NCI-H226 (cell line): ENCODE measurements around the gene ADH1C.
A peak's percentile ranks its signal among the peaks of the same experiment; 100 is the strongest.
"Not testable (repeated sequence)": the region's sequence is repeated elsewhere in the genome, so short reads cannot be mapped to it uniquely, and the experiment has no call there.

Experiments used
- DNase-seq: peaks from one replicate; pipeline ENCODE4 v3.0.0-alpha.2; 2015

Gene ADH1C

DNA sequence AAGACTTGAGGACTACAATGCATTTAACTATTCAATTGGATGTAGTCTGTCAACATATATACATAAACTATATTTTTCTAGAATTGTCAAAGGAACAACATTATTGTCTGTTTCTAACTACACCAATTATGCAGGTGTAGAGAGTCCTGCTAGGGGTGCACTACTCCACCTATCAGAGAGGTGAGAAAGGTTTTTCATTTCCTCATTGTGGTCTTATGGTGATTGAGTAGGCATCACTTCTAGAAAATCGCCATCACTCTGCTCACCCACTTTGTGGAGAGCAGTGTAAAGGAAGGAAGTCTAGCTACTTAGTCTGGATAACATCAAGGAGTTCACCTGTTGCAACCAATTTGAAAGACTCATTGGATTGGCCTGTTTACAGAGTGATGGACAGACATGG, 4.4 kb upstream of the ADH1C start:
- DNase-seq, result no peak

DNA sequence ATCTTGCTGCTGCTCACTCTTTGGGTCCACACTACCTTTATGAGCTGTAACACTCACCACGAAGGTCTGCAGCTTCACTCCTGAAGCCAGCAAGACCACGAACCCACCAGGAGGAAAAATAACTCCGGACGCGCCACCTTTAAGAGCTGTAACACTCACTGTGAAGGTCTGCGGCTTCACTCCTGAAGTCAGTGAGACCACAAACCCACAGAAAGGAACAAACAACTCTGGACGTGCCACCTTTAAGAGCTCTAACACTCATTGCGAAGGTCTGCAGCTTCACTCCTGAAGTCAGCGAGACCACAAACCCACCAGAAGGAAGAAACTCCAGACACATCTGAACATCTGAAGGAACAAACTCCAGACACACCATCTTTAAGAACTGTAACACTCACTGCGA, 3.6 kb upstream of the ADH1C start:
- DNase-seq, result not testable (repeated sequence)

DNA sequence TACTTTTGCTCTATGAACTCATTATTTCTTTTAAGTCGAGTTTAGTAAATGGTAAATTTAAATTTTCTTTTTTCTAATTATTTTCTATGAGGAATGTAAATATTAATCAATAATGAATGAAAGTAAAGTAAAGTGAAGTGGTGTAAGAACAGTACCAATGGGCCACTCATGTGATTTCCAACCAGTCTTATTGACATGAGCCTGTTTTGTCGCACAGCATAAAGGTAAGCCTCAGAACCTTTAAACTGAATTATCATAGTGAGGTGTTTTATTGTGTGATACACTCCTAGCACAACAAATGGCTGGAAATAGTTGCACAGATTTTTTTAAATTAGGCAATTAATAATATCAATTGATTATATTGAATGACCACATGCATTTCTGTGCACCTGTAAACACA, 1.1 kb downstream of the ADH1C start:
- DNase-seq, result no peak

DNA sequence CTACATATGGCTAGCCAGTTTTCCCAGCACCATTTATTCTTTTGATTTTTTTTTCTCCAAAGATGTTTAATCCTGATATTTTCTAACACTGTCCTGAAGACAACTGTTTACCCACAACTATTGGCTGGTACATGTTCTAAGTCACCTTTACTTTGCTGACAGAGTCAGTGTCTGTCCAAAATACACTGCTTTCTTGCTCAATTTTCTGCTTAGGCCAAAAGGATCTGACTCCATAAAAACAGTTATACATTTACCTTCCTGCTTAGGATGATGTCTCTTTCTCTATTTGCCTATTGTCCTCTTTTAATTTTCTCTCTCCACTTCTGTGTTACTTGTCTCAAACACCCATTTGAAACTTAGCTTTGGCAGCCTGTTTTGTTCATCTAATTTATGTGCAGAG, 3.2 kb downstream of the ADH1C start:
- no peak for DNase-seq

DNA sequence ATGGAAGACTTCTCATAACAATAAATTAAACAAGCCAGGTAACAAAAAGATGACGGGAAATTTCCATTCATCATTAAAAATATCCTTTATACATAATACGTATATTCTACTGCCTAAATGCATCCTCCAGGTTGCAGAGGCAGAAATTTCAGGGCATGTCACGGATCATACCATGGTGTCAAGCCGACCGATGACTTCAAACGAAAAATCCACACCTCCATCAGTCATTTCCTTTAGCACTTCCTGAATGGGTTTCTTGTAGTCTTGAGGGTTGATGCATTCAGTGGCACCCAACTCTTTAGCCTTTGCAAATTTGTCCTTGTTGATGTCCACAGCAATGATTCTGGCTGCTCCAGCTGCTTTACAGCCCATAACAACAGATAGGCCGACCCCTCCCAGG, 9.9 kb downstream of the ADH1C start:
- not testable (repeated sequence) for DNase-seq

DNA sequence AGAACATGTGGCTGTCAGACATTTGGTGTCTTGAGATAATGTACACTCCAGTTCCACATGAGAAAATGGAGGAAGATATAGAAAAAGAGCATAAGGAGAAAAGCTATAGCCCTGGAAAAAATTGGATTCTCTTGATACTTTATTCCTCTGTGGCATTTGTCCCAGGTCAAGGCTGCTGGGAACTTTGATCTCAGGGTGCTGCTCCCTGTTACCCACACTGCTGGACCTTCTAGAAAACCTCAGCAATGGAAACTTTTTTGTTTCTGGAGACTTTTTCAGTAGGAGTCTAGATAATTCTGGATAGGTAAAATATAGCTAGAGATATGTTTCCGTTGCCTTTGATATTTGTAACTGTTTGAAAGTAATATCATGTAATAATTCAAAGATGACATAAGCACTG, 11.1 kb downstream of the ADH1C start:
- no peak for DNase-seq

DNA sequence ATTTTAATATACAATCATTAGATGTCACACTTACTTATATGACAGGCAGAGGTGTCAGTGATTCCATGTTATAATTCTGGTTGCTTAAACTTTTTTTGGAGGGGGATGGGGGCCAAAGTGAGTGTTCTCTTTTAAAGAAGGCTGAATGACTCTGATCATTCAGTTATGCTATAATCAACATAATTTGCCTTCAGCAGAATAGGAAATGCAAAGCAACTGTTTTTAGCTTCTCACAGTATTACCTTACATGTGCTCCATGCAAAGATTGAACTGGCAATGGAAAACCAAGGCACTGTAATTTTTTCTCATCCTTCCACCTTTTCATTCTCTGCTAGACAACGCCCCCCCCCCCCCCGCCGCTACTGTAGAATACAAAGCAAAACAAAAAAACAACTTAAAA, 13.4 kb downstream of the ADH1C start:
- no peak for DNase-seq

DNA sequence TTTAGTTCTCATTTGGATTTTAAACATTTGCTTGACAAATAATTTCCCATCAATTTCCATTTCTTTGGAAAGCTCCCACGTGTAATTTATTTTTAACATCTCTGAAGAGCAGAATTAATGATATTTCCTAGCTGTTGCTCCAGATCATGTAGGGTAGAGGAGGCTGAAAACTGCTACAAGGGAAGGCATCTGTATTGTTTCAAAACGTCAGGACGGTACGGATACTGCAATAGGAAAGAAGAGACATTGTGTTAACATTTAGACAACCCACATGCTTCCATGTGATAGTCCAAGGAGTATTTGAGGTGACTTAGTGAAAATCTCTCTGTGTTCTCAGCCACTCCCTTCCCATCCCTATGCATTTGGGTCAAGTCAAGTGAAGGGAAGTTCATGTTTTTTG, 16.0 kb downstream of the ADH1C start:
- DNase-seq, result no peak

DNA sequence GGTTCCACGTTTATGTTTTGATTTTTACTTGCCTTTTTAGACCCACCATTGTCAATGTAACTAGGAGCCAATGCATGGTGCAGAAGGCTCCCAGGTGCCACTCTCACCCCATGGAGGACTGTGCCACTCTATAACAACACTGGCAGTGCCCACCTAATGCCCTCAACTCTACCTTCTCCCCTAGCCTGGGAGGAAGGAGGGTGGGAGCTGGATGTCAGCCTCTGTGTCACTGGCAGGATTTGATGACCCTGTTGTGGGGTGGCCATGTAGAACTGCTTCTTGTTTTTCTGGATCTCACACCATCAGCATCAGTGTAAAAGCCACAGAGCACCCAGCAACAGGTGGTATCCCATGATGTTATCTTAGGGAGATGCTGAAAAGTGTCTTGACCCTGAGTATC, 17.7 kb downstream of the ADH1C start:
- no peak for DNase-seq

DNA sequence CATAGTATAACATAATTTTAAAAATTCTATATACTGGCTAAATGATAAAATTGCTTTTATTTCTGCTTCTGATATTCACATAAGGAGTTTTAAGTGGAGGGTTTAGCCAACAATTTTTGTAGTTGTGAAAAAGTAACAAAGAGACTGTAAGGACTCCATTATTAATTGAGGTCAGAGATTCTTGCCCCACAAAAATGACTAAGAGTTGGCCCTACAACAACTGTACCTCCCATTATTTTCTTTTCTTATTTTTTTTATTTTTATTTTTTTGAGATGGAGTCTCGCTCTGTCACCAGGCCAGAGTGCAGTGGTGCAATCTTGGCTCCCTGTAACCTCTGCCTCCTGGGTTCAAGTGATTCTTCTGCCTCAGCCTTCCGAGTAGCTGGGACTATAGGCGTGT, 21.9 kb downstream of the ADH1C start:
- no peak for DNase-seq

DNA sequence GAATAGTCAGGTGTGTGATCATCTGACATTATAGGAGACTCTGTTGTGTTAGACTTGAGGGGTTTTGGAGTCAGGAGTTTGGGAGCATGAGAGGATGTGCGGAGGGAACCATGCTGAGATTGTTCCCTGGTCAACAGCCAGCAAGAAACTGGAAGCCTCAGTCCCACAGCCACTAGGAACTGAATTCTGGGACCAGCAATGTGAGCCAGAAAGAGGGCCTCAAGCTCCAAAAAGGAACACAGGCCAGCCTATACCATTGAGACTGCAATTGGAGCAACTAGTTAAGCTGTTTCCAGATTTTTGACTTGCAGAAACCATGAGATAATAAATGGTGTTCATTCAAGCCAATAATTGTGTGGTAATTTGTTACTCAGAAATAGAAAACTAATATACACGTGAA, 22.7 kb downstream of the ADH1C start:
- no peak for DNase-seq

DNA sequence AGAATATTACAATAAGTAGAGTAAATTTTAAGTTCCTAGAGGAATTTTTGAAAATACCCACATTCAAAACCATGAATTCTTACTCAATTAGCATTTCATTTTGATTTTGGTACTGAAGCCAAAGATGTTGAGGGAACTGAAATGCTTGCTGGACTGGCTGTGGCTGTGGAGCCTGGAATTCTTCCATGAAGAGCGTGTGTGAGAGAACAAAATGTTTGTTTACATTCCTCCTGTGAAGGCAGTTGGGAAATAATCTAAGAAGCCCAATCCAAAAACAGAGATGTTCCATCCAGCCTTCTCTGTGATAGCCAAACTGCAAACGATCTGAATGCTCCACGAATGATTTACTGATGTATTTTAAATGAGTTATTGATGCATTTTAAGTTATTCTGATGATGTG, 27.6 kb downstream of the ADH1C start:
- DNase-seq, result no peak

DNA sequence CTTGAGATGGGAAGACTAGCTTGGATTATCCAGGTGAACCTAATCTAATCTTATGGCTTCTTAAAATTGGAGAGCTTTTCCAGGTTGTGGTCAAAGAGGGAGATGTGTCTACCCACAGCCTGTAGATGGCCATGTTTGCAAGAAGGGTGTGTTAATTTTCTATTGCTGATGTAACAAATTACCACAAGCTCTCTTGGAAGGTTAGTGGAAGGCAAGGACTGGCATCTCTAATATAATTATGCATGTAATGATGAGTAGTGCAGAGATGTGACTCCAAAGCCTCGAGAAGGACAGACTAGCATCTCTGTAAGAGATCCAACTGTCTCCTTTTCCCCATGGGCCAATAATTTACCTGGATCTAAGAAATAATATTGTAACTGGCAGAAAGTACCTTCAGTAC, 28.2 kb downstream of the ADH1C start:
- DNase-seq, result no peak

DNA sequence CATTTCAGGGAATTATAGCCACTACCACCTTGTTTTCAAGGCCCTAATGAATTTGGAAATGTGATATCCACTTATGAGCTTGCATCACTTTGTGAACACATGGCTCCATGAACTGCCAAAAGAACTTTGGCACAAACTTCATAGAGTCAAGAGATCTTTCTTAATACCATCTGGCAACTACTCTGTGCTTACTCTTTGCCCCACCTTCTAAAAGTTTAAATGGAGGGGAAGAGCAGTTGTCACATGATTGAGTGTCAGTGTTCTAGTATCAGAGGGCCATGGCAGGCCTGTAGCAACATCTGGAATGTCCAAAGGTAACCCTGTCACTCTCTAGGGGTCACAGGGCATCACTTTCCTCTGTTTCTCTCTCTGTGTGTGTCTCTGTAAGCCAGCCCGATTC, 28.8 kb downstream of the ADH1C start:
- DNase-seq, result no peak

DNA sequence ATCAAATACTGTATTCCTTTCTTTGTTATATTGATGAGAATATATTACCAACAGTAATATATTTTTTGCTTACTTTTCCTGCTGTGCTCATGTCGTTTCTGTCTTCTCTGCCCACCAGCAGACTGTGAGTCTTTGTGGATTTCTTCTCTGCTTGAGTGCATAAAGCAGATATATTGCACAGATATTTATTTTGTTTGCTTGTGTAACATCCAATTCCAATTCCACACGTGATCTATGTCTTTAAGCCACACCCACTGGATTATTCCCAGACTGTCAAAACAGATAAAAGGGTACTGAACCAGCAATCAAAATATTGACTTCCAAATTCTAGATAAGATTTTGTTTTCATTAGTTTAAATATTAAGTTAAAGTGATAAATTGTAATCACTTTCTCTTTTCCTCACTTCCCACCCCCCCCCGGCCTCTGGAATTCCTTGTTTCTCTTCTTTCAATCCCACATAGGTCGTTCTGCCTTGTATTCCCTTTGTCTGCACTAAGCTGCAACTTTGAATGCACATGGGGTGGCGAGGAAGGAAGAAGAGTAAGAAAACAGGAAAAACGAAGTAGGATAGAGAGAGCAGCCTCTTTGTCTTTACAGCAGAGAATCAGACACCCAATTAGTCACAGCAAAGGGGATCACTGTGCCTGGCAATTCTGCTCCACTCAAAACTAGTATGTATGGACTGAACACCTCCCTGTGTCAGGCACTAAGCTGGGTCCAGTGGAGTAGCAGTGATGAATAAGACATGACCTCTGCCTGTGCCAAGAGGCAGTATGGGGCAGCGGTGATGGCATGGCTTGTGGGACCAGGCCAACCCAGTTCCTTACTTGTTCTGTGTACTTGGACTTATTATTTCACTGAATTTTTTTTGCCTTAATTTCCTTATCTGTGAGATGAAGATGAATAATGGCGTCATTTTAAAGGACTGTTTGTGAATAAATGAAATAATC, 31.0 kb downstream of the ADH1C start, which contains the start of gene ADH1B:
Gene ADH1B (minus strand): TSS at position 161 of the 951 bp plus-strand sequence. CDS start 70 bp downstream, at position 91.
- DNase-seq, result no peak

DNA sequence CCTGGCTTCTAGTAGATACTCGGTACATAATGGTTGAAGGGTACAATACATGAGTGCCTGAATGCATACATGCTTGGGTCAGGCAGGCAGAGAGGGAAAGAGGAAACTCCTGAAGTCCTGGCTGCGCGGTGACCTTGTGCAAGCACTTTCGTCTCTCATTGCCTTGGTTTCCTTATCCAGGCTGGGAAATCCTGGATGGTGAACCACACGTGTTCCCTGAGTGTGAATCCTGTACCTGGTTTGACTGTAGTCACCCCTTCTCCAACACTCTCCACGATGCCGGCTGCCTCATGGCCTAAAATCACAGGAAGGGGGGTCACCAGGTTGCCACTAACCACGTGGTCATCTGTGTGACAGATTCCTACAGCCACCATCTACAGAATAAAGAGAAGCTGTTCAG, 34.7 kb downstream of the ADH1C start:
- DNase-seq, result not testable (repeated sequence)

DNA sequence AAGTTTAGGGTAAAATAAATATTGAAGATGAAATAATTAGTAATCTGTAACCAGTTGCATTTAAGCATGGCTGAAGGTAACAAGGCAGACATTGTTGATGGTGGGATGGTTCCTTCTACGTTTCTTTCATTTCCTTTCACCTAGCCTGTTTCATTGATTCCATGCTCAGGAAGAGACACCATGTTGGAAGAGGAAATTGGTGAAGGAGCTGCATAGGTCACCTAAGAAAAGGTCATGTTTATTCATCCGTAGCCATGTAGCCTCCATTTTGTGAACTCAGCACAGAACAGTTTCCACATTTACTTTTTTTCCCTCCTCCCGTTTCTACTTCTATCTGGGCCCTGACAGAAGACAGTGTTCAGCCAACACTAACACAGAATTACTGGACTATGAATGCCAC, 35.2 kb downstream of the ADH1C start:
- no peak for DNase-seq

DNA sequence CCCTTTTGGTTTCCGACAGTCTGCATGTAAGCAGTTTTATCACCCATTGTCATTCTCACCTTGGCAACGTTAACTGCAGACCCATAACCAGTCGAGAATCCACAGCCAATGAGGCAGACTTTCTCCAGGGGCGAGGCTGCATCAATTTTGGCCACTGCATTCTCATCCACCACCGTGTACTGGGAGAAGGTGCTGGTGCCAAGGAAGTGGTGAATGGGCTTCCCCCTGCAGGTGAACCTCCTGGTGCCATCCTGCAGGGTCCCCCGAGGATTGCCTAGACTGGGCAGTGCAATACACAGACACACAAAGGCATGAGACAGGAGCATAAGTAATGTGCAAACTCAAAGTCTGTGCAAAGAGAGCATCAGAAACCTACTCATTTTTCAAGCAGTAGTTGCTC, 36.7 kb downstream of the ADH1C start:
- no peak for DNase-seq

DNA sequence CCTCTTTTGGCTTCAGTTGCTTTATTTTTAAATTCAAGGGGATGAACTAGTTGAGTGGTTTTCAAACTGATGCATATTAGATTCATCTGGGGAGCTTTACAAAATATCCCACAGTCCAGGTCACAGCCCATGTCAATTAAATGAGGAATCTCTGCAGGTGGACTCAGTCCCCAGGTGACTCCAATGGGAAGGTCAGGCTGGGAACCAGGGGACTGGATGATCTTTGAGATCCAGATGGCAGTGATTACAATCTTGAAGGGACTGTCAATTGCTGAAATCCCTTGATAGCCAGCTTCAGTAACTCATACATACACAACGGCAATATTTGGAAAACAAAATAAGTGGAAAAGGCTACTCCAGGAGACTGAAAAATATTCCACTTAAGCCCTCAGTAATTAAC, 38.3 kb downstream of the ADH1C start:
- DNase-seq, result no peak

DNA sequence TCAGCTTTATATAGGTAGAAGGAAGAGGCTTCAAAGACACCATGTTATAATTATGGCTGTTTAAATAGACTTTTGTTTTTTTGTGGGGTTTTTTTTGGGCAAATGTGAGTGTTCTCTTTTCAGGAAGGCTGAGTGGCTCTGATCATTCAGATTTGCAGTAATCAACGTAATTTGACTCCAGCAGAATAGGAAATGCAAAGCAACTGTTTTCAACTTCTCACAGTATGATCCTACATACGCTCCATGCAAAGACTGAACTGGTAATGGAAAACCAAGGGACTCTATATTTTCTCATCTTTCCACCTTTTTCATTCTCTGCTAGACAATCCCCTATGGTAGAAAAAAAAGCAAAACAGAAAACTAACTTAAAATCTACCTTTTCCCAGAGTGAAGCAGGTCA, 42.2 kb downstream of the ADH1C start:
- no peak for DNase-seq

DNA sequence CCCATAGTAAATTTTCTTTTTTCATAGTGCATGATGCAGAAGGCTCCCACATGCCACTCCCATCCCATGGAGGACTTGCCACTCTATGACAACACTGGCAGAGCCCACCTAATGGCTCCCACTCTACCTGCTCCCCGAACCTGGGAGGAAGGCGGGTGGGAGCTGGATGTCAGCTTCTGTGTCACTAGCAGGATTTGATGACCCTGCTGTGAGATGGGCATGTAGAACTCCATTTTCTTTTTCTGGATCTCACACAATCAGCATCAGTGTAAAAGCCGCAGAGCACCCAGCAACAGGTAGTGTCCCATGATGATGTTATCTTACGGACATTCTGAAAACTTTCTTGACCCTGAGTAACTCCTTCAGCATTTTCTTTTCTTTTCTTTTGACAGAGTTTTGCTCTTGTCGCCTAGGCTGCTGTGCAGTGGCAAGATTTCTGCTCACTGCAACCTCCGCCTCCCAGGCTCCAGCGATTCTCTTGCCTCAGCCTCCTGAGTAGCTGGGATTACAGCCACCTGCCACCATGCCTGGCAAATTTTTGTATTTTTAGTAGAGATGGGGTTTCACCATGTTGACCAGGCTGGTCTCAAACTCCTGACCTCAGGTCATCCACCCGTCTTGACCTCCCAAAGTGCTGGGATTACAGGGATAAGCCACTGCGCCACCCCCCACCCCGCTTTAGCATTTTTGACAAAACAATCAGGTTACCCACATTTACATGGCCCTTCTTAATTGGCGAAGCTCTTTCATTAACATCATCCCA, 46.7 kb downstream of the ADH1C start:
- DNase-seq, result no peak

DNA sequence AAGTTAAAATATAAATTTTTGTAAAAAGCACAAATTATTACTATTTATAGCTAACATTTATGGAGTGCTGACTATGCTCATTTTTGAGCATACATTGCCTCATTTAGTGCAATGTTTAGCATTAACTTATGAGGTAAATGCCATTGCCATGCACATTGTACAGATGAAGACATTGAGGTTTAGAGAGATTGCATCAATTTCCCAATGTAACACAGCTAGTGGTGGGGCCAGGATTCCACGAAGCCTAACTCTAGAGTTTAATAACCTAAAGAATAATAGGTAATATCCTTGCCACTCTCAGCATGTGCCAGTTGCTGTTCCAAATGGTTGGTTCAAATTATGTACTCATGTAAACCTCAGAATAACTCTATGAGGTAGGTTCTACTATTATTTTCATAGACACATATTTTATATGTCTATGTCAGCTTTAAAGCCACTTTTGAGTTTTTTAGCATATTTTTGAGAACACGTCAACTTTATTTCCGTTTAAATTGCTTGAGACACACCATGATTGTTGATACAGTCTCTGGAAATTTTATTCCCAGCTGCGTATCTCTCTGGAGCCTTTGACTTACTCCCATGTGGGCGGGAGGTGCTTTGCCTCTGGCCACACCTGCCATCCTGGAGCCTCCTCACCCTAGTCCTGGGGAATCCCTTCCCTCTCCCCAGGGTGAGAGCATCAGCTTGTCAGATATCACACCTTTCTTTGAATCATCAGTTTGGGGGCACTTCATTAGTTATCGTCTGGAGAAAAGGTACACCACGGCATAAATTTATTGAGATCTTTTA, 51.0 kb downstream of the ADH1C start:
- no peak for DNase-seq

DNA sequence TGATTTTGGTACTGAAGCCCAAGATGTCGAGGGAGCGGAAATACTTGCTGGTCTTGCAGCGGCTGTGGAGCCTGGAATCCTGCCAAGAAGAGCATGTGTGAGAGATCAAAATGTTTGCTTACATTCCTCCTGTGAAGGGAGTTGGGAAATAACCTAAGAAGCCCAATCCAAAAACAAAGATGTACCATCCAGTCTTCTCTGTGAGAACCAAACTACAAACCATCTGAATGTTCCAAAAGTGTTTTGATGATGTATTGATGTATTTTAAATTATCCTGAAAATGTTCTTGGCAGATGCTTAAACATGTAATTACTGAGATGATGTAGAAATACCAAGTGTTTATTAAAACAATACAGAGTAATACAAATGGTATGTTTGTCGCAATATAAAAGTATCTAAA, 51.6 kb downstream of the ADH1C start:
- DNase-seq, result peak; percentile 65
